Measurements from ENCODE around the gene GALNS. TPM values are rescaled to one million over a fixed set of nuclear protein-coding genes. Genes with fewer than 3 reads are reported as not detected.

Gene GALNS
- total and polyA plus RNA-seq, 2 of the 8 experiments (the other 6 are each of a cell fraction or from before 2014, with no cell fraction given) = 8.9 to 17.8 TPM

- H2BK5ac ChIP-seq (ENCODE audit: low read depth, low read length) = peak within 1 kb of the TSS; percentile 94; the same call in 1 of the 2 replicates
- peak within 1 kb of the TSS; percentile 67 to 86 (median 82) for H3K4me3 ChIP-seq (ENCODE audit: extremely low read depth in 1 of 4, insufficient read depth in 2 of 4, low read depth in 3 of 4, low read length in 4 of 4)
- peaks cover 10% of the 10 kb centered on the region for H3K23me2 ChIP-seq (ENCODE audit: low read depth, low read length)
- H3K4me2 ChIP-seq (ENCODE audit: insufficient read depth in 1 of 2, low read depth in 2 of 2, low read length in 2 of 2) = peak within 1 kb of the TSS; percentile 82 to 90
- peak within 1 kb of the TSS; percentile 100 for H3K4ac ChIP-seq (replicated peaks; ENCODE audit: insufficient read length, low read depth, low read length)
- H3K36me3 ChIP-seq (ENCODE audit: control insufficient read depth in 2 of 4, insufficient read depth in 4 of 4, low read length in 3 of 4) = peaks cover 19 to 38% (median 25%) of the 10 kb centered on the region in 4 experiments
- peak within 1 kb of the TSS; percentile 85 for H3K27ac ChIP-seq (ENCODE audit: low read depth, low read length)
- no peak within 1 kb of the TSS for H2BK15ac ChIP-seq (ENCODE audit: low read length)
- H3K79me1 ChIP-seq (ENCODE audit: low read depth, low read length) = 0 out of 2 replicates have a peak, but pooled peaks cover 6% of the 10 kb centered on the region
- POLR2A ChIA-PET (ENCODE audit: partially characterized antibody) = interaction anchor here (0.7 to 8.1 kb wide), 18 partner anchors 7 to 372 kb away, joined by 3 to 77 read pairs (median 5); partner anchors contain the start of genes GALNS and TRAPPC2L
- 4% methylated on average over 51 of the region's 84 CpGs; no CpG with 5 or more reads in 1 of the 2 experiments for WGBS, 2 experiments (ENCODE audit: extremely low coverage in 1 of 2, insufficient coverage in 1 of 2, insufficient read length in 1 of 2, insufficient replicate concordance in 2 of 2, low coverage in 1 of 2, low lambda C conversion rate in 2 of 2, missing lambda C conversion rate in 1 of 2)
- H2AFZ ChIP-seq (ENCODE audit: low read length) = peak within 1 kb of the TSS; percentile 72; the same call in 1 of the 2 replicates
- H3K79me2 ChIP-seq (ENCODE audit: control insufficient read depth in 1 of 2, insufficient read depth in 2 of 2, low read length in 2 of 2) = peaks cover 0 to 18% of the 10 kb centered on the region in 2 experiments; a peak in 2 of 4 replicates
- peak within 1 kb of the TSS; percentile 84 to 93 (median 86) for H3K9ac ChIP-seq (replicated peaks in 1 of 4; ENCODE audit: extremely low read depth in 1 of 4, low read depth in 3 of 4, low read length in 3 of 4)
- H3K18ac ChIP-seq (ENCODE audit: extremely low read depth, low read length) = peak within 1 kb of the TSS; percentile 96
- peak within 1 kb of the TSS; percentile 98 for H4K8ac ChIP-seq (ENCODE audit: extremely low read depth, insufficient read depth, low read length)
- H3K9me3 ChIP-seq (ENCODE audit: insufficient read depth in 2 of 2, low read depth in 1 of 2, low read length in 1 of 2) = no peaks in the 10 kb centered on the region
- H2BK12ac ChIP-seq (ENCODE audit: low read depth, low read length) = no peak within 1 kb of the TSS; the same call in 1 of the 2 replicates
- peaks cover 20 to 30% of the 10 kb centered on the region in 2 experiments for H4K20me1 ChIP-seq (replicated peaks in 1 of 2; ENCODE audit: control insufficient read depth in 1 of 2, insufficient read depth in 2 of 2, low read length in 2 of 2)
- H3K4me1 ChIP-seq (replicated peaks in 1 of 4; ENCODE audit: control insufficient read depth in 3 of 4, insufficient read depth in 4 of 4, low read length in 3 of 4) = peaks cover 0 to 11% (median 4%) of the 10 kb centered on the region in 4 experiments; a peak in 5 of 7 replicates
- peak within 1 kb of the TSS; percentile 82 for H2BK120ac ChIP-seq (replicated peaks; ENCODE audit: low read depth, low read length)
- FAIRE-seq = no peak
- H4K5ac ChIP-seq (ENCODE audit: insufficient read length, low read depth, low read length) = peak within 1 kb of the TSS; percentile 100
- peak; percentile 79 to 99 for DNase-seq (ENCODE audit: low read depth in 1 of 2, low spot score in 2 of 2)
- peak within 1 kb of the TSS; percentile 90 for H3K14ac ChIP-seq (ENCODE audit: insufficient read length)
- no peak within 1 kb of the TSS for H3K23ac ChIP-seq (ENCODE audit: insufficient read length)
- peak within 1 kb of the TSS; percentile 99 for H4K91ac ChIP-seq (replicated peaks; ENCODE audit: insufficient read length, low read length)
- no peaks in the 10 kb centered on the region for H3K27me3 ChIP-seq (replicated peaks in 1 of 4; ENCODE audit: control insufficient read depth in 3 of 4, extremely low read depth in 1 of 4, insufficient read depth in 3 of 4, low read length in 3 of 4)
- CTCF ChIA-PET (ENCODE audit: partially characterized antibody) = interaction anchor here (0.7 to 5.7 kb wide), 23 partner anchors 10 to 404 kb away, joined by 3 to 29 read pairs (median 3); partner anchors contain the start of genes GALNS and TRAPPC2L
- H3K56ac ChIP-seq (replicated peaks; ENCODE audit: insufficient read length, low read depth, low read length) = peak within 1 kb of the TSS; percentile 98
- H2AK5ac ChIP-seq (ENCODE audit: low read depth, low read length) = no peak within 1 kb of the TSS
- H2BK20ac ChIP-seq (ENCODE audit: low read length) = no peak within 1 kb of the TSS
- no peak for TF ChIP-seq RNF2 (IDR thresholded peaks at IDR 0.05; ENCODE audit: borderline replicate concordance, low read depth, low read length, missing control alignments, poor library complexity, severe bottlenecking)
- no peak for TF ChIP-seq CHD1 (IDR thresholded peaks at IDR 0.05; ENCODE audit: low read depth, low read length)
- peak; percentile 55 to 68 for TF ChIP-seq RAD21 (IDR thresholded peaks at IDR 0.05 in 1 of 2, conservative IDR thresholded peaks at IDR 0.05 in 1 of 2; ENCODE audit: low read depth in 2 of 2, low read length in 2 of 2)
- TF ChIP-seq TBP (IDR thresholded peaks at IDR 0.05; ENCODE audit: low read depth, low read length) = peak; percentile 63; the same call in 1 of the 2 replicates
- TF ChIP-seq USF2 (IDR thresholded peaks at IDR 0.05; ENCODE audit: low read length) = no peak
- no peak for TF ChIP-seq GTF2F1 (IDR thresholded peaks at IDR 0.05; ENCODE audit: borderline replicate concordance, low read depth, low read length)
- TF ChIP-seq RXRA (IDR thresholded peaks at IDR 0.05; ENCODE audit: insufficient read depth, low read depth, low read length) = no peak
- TF ChIP-seq BRCA1 (IDR thresholded peaks at IDR 0.05; ENCODE audit: low read depth, low read length) = no peak
Measured at GRCh38 chr16:88811769-88812512, 44.8 kb downstream of the GALNS start, which contains the start of gene APRT. Gene APRT, minus strand, starts transcription at chr16:88811928. Its CDS starts 29 bp downstream, at chr16:88811899.
